NCI-H2227 (cell line): ENCODE results near the gene DIPK1A.

Source experiments
- DNase-seq: peaks from one replicate; lab custom pipeline; 2025; ENCODE audit not compliant: unreplicated experiment; lab: John Stamatoyannopoulos, UW

Gene DIPK1A

DNA sequence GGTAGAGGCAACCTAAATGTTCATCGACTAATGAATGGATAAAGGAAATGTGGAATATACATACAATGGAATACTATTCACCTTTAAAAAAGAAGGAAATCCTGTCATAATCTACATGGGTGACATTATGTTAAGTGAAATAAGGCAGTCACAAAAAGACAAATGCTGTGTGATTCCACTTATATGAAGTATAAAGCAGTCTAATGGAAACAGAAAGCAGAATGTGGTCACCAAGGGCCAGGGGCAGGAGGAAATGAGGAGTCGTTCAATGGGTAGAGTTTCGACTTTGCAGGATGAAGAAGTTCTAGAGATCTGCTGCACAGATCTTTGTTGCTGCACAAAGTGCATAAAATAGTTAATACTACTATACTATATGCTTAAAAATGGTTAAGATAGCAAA, 7.8 kb downstream of the DIPK1A start:
- DNase-seq = no peak

DNA sequence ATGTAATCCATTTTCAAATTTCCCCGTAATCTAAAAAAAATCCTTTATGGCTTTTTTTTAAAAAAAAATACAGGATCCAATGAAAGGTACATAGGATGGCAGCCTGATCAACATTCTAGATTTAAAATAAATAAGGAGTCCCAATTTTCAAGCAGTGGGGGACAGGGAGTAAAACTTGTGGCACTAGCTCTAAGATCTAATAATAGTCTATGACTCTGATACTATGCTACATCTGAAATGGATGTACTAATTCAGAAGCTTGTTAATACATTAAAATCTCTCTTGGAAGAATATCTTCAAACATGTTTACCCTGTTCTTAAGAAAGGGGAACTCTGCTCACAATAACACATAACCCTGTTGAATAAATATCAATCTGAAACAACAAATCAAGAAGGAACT, 8.5 kb downstream of the DIPK1A start:
- no peak for DNase-seq

DNA sequence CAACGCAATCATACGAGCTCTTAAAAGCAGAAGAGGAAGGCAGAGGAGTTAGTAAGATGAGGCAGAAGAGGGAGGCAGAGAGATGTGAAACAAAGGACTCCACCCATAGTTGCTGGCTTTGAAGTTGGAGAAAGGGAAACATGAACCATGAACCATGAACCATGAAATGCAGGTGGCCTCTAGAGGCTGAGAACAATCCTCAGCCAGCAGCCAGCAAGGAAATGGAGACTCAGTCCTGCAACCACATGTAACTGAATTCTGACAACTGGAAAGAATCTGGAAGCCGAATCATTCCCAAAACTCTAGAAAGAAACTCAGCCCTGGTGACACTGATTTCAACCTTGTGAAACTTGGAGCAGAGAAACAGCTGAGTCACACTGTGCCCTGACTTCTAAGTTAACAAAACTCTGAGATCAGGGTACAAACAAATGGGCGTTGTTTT, 10.1 kb downstream of the DIPK1A start:
- no peak for DNase-seq

- DNase-seq = no peak
Measured at GRCh38 chr1:92949937-92950817, 11.1 kb downstream of the DIPK1A start.

DNA sequence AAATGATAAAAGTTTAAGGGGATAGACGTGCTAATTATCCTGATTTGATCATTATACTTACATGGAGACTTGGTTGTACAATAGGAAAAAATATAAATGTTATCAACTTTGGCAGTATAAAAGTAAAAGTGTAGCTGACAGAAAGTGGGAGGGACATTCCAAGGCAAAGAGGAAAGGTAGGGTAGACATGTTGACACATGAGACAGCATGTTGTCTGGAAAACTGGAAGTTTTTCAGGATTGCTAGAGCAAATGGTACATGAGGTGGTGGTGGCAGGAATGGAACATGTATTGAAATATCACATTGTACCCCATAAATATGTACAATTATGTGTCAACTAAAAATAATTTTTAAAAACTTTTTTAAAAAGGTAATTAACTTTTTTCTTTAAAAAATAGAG, 13.2 kb downstream of the DIPK1A start:
- DNase-seq = no peak

DNA sequence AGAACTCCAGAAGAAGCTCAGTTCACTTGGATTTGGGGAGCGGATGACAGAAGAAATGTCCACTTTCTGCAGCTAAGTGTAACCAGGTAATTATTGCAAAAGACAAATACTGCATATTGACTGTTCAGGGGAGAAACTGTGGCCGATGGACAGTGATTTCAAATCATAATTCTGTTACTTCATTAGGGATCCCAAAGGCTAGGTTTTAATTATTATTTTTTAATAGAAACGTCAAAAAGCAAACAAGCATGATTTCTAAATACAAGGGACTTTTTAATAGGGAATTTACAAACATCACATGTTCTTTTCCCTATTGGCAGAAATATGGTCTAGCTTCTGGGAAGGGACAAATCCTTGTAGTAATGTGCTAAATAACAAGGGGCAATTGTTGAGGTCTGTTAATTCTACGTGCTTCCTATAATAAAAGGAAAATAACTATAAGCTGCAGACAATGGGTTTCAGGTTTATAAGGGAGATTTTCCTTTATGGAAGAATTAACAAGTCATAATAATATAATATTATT, 15.5 kb downstream of the DIPK1A start:
- no peak for DNase-seq

DNA sequence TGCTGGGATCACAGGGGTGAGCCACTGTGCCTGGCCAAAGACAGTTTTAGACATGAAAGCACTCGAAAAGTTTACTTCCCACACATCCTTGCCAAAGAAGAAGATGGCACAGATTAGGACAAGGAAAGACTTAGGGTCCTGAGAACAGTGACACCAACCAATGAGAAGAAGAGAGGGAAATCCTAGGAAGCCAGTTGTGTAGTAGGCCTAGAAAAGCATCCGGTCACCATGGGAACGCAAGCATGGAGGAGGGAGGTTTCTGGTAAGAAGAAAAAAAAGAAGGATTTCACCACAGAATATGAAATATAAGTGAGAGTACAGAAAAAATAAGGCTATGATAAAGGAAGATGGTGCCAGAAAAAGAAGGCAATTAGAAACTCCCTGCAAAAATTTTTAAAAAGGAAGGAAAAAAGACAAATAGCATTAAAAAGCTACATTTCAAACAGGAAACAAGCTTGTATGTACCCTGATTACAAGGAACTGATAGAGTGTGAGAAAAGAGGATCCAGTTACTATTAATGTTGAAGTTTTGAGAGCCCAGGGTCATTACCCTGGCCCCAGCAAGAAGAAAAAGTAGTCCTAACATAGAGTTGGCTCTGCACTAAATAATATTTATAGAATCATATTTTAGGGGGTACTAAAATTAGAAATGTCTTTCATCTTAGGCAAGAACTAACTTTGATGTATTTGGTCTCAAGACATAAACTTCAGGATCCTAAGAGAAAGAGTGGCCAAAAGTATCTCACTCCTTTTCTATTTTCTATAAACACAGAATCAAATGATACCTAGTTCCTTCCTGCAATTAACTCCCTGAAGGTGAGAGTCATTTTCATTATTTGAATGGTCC, 16.1 kb downstream of the DIPK1A start:
- no peak for DNase-seq

- DNase-seq = no peak
Measured at GRCh38 chr1:92943502-92943847, 17.8 kb downstream of the DIPK1A start.

GRCh38 chr1:92940541-92940940, 20.7 kb downstream of the DIPK1A start:
- DNase-seq = no peak

DNA sequence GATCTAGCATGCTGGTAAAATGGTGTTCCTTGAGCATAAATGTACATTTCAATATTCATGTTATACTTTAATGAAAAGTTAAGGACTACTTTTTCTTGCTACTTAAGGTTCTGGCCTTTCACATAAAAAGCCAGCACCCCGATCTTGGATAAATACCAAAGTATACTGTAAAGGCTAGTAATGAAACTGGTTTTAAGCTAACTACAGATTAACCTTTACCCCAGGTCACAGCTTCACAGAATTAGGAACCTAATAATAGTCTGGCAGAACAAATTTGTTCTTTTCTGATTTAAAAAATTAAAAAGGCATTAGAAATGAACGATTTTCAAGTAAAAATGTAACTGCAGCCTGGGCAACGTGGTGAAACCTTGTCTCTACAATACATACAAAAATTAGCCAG, 23.5 kb downstream of the DIPK1A start:
- DNase-seq = no peak

- no peak for DNase-seq
Measured at GRCh38 chr1:92936865-92937264, 24.4 kb downstream of the DIPK1A start.

DNA sequence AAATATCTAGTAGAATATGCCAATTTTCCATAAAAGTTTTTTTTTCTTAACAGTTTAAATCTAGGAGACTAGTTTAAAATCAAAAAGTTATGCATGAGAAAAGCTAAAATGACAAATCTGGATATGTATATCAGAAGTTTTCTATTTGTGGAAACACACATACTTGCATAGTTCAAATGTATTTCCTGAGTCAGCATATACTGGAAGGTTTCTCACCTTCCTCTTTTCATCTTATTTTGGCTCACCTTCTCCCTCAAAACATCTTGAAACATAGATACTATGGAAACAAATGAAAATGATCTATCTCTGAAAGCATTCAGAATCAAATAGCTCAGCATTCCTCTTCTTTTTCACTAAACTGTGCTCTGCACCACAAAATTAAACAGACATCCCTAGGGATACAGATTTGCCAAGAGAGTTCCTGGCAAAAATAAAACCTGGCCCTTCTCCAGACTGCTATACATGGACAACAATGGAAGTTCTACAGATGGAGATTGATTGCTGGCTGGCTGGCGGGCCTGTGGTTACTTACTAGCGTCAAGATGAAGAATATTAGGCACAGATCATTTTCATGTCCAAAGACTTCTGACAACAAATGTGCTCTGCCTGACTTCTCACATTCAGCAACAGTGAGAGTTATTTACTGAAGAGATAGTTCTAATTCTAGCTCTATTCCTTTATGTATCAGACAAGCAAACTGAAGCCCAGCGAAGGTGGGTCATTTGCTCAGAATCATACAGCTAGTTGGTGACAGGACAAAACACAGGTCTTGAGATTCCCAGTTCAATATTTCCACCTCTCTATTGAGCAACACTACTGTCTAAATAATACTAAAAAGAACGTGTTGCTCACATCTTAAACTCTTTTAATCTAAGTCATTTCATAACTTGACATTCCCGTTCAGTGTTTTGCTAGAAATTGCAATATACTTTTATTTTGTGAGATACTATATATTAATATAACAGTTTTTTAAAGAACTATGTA, 26.6 kb downstream of the DIPK1A start:
- peak; percentile 39 for DNase-seq

DNA sequence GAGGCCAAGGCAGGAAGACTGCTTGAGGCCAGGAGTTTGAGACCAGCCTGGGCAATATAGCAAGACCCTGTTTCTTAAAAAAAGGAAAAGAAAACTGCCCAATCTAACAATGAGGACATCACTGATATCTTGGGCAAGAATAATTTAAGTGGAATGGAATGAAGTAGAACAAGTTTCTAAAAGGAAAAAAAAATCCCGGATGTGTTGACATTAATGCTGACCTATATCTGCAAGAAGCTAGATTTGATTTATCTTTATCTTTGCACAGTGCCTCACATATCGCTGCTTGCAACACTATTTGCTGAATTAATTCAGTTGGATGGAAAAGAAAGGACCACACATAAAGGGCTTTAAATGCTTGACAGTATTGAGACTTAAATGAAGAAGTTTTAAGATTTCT, 27.8 kb downstream of the DIPK1A start:
- no peak for DNase-seq

- DNase-seq = no peak
Measured at GRCh38 chr1:92931691-92932090, 29.6 kb downstream of the DIPK1A start.

DNA sequence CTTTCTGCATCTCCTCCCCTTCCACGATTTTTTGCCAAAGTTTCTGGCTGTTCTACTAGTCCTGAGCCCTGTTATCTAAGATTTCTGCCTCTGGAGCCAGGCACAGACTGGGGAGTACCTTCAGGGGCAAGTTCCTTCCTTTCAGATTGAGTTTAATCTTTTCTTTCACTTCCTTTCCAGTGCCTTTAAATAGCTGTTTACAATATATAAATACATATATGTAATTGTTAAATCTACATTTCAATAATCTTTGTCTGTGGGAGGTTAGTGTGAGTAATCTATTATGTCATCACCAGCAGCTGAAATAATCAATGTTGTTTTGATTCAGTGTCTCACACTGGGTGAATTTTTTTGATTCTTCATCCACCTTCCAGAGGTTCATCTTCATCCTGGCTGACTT, 31.8 kb downstream of the DIPK1A start:
- DNase-seq = no peak

DNA sequence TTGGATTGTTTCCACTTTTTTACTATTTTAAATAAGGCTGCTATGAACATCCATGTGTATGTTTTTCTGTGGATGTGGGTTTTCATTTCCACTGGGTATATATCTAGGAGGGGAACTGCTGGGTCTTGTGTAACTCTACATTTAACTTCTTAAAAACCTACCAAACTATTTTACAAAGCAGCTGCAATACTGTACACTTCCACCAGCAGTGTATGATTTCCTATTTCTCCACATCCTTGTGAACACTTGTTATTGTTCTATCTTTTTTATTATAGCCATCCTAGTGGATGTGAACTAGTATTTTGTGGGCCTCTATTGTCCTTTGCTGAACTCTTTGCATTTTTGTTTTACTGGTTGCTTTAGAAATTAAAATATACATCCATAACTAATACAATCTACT, 33.4 kb downstream of the DIPK1A start:
- DNase-seq = no peak

DNA sequence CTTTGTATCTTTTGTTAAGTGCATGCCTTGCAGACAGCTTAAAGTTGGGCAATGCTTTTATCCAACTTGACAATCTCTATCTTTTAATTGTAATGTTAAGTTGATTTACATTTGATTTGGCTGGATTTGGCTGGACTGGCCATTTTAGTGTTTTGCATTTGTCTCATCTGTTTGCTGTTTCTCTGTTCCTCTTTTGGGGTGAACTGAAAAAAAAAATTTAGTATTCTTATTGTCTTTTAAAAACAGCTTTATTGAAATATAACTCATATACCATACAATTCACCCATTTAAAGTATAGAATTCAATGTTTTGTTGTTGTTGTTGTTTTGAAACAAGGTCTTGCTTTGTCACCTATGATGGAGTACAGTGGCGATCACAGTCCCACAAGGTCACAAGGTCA, 34.4 kb downstream of the DIPK1A start:
- no peak for DNase-seq

DNA sequence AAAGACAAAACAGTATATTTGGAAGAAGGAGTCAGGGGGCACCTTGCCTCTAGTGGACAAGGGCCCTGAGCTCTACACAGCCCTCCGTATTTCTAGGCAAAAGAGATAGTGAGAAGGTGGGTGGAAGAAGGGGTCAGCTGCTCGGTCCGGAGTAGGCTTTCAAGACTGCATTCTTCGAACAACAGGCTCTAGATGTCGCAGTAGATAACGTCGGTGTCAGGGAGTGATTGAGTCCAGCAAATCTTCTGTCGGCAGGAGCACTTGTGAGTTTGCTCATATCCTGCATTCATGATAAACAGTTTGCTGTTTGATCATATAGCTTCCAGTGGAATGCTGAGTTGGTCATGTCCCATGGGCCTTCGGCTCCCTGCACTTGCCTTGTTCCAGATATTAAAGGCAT, 36.8 kb downstream of the DIPK1A start:
- no peak for DNase-seq

- no peak for DNase-seq
Measured at GRCh38 chr1:92923664-92924063, 37.6 kb downstream of the DIPK1A start.

GRCh38 chr1:92922356-92923035, 38.8 kb downstream of the DIPK1A start:
- no peak for DNase-seq
